ENCODE data around the gene FLG2.

- TF ChIP-seq, protein P1, sequence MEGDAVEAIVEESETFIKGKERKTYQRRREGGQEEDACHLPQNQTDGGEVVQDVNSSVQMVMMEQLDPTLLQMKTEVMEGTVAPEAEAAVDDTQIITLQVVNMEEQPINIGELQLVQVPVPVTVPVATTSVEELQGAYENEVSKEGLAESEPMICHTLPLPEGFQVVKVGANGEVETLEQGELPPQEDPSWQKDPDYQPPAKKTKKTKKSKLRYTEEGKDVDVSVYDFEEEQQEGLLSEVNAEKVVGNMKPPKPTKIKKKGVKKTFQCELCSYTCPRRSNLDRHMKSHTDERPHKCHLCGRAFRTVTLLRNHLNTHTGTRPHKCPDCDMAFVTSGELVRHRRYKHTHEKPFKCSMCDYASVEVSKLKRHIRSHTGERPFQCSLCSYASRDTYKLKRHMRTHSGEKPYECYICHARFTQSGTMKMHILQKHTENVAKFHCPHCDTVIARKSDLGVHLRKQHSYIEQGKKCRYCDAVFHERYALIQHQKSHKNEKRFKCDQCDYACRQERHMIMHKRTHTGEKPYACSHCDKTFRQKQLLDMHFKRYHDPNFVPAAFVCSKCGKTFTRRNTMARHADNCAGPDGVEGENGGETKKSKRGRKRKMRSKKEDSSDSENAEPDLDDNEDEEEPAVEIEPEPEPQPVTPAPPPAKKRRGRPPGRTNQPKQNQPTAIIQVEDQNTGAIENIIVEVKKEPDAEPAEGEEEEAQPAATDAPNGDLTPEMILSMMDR (IDR thresholded peaks at IDR 0.05): no peak
- TF ChIP-seq POLR2AphosphoS5 (IDR thresholded peaks at IDR 0.05; ENCODE audit: insufficient read depth in 1 of 2, low read depth in 1 of 2): no peak
These were observed at the start of gene FLG2 for GRCh38 chr1:152359906-152360305.

Measured in vagina (tissue), 2 donors.